HG03457 (cell line): ENCODE results near the gene DCTN3.

ENCODE experiments used
- ATAC-seq: cut with Tn5 transposase; IDR thresholded peaks from one replicate; pipeline ENCODE4 v1.9.1; 2021; ENCODE audit warnings: moderate number of reproducible peaks; ENCODE audit not compliant: unreplicated experiment

DCTN3 gene

GRCh38 chr9:34575241-34575640 is 45.1 kb downstream of the DCTN3 start:
- ATAC-seq: no peak

- no peak for ATAC-seq
These were observed 45.7 kb downstream of the DCTN3 start for GRCh38 chr9:34574571-34574970.

- ATAC-seq: no peak
These were observed 46.5 kb downstream of the DCTN3 start for GRCh38 chr9:34573599-34574325.

- no peak for ATAC-seq
These were observed 47.7 kb downstream of the DCTN3 start for GRCh38 chr9:34572628-34573027.

GRCh38 chr9:34572092-34572491 is 48.2 kb downstream of the DCTN3 start:
- no peak for ATAC-seq

- ATAC-seq: no peak
These were observed 48.8 kb downstream of the DCTN3 start for GRCh38 chr9:34571481-34571810.

GRCh38 chr9:34570809-34571480 is 49.4 kb downstream of the DCTN3 start:
- no peak for ATAC-seq

GRCh38 chr9:34570376-34570775 is 49.9 kb downstream of the DCTN3 start:
- no peak for ATAC-seq

GRCh38 chr9:34568774-34569173 is 51.5 kb downstream of the DCTN3 start:
- ATAC-seq: no peak

GRCh38 chr9:34568133-34568532 is 52.2 kb downstream of the DCTN3 start:
- ATAC-seq: no peak

GRCh38 chr9:34566972-34567371 is 53.3 kb downstream of the DCTN3 start:
- no peak for ATAC-seq

- no peak for ATAC-seq
These were observed 54.0 kb downstream of the DCTN3 start for GRCh38 chr9:34566322-34566721.

- ATAC-seq: no peak
These were observed 54.4 kb downstream of the DCTN3 start for GRCh38 chr9:34565856-34566255.

- ATAC-seq: no peak
These were observed 55.7 kb downstream of the DCTN3 start for GRCh38 chr9:34564617-34565016.
